SK-N-MC (cell line): ENCODE data around the gene SLC35A2.

ENCODE experiments used
- DNase-seq: peaks from one replicate; pipeline ENCODE4 v3.0.0-alpha.2; 2011; ENCODE audit warnings: low read depth, low spot score
- H3K27ac ChIP-seq: fragments of 200-600 bp; sonication (generic); 2 replicates; pipeline ENCODE4 v1.5.1; 2016; ENCODE audit warnings: mixed run types
- H3K36me3 ChIP-seq: fragments of 200-600 bp; sonication (generic); 2 replicates; pipeline ENCODE4 v1.6.1; 2017; ENCODE audit warnings: antibody characterized with exemption, low read length, mixed read lengths; ENCODE audit not compliant: insufficient read depth
- H3K4me3 ChIP-seq: fragments of 200-600 bp; sonication (generic); 2 replicates; pipeline ENCODE4 v1.5.1; 2016
- H3K9ac ChIP-seq: fragments of 200-600 bp; sonication (generic); 2 replicates; pipeline ENCODE4 v1.8.0; 2017; ENCODE audit warnings: mixed run types, mixed read lengths; ENCODE audit not compliant: insufficient read length
- H3K9me3 ChIP-seq: fragments of 200-600 bp; sonication (generic); 2 replicates; pipeline ENCODE4 v1.6.1; 2017; ENCODE audit warnings: low read depth, mild to moderate bottlenecking, antibody characterized with exemption, low read length, moderate library complexity, mixed read lengths
- EZH2 ChIP-seq: fragments of 200-600 bp; sonication (generic); IDR thresholded peaks from one replicate; pipeline ENCODE4 v1.6.1; 2017; ENCODE audit warnings: antibody characterized with exemption
- FOXP2 ChIP-seq: optimal IDR thresholded peaks from 2 replicates; pipeline ENCODE3; 2011; ENCODE audit warnings: mild to moderate bottlenecking, moderate library complexity; ENCODE audit not compliant: insufficient read depth; ENCODE audit errors: extremely low read length, control extremely low read depth
- POLR2AphosphoS5 ChIP-seq: IDR thresholded peaks from 2 replicates; pipeline ENCODE4 v1.6.1; 2012; ENCODE audit warnings: mild to moderate bottlenecking, low read depth, low read length, borderline replicate concordance

SLC35A2 gene

GRCh38 chrX:48909703-48910294, 1.6 kb downstream of the SLC35A2 start:
- Histone ChIP-seq H3K9me3 (no peaks in the 10 kb centered on the region), H3K27ac (no peak overlapping the region), H3K36me3 (peaks cover 1% of the 10 kb centered on the region; the same call in 1 of the 2 replicates), H3K9ac (no peak overlapping the region), H3K4me3 (no peak overlapping the region)
- DNase-seq = no peak
- TF ChIP-seq FOXP2 (no peak), POLR2AphosphoS5 (no peak), EZH2 (no peak)

- H3K9me3 ChIP-seq = no peaks in the 10 kb centered on the region
- H3K4me3 ChIP-seq = no peak overlapping the region
- 0 out of 2 replicates have a peak, but pooled peaks cover under 1% of the 10 kb centered on the region for H3K36me3 ChIP-seq
- TF ChIP-seq POLR2AphosphoS5 (no peak), FOXP2 (no peak), EZH2 (no peak)
- no peak overlapping the region for H3K9ac ChIP-seq
- DNase-seq = no peak
- no peak overlapping the region for H3K27ac ChIP-seq
These were observed 2.8 kb downstream of the SLC35A2 start for GRCh38 chrX:48908600-48908999.

GRCh38 chrX:48905090-48905790, 6.2 kb downstream of the SLC35A2 start:
- no peak for DNase-seq
- TF ChIP-seq FOXP2 (no peak), EZH2 (no peak), POLR2AphosphoS5 (no peak)
- Histone ChIP-seq H3K9me3 (no peaks in the 10 kb centered on the region), H3K9ac (no peak overlapping the region), H3K36me3 (peaks cover 17% of the 10 kb centered on the region; the same call in 1 of the 2 replicates), H3K27ac (no peak overlapping the region), H3K4me3 (no peak overlapping the region)

- no peak for TF ChIP-seq POLR2AphosphoS5
- no peak for TF ChIP-seq EZH2
- no peak for TF ChIP-seq FOXP2
- Histone ChIP-seq H3K36me3 (peaks cover 18% of the 10 kb centered on the region; the same call in 1 of the 2 replicates), H3K9ac (no peak overlapping the region), H3K4me3 (no peak overlapping the region), H3K27ac (no peak overlapping the region), H3K9me3 (no peaks in the 10 kb centered on the region)
- DNase-seq = no peak
These were observed 6.8 kb downstream of the SLC35A2 start for GRCh38 chrX:48904626-48905025.

- no peak for DNase-seq
- Histone ChIP-seq H3K4me3 (no peak overlapping the region), H3K9me3 (no peaks in the 10 kb centered on the region), H3K27ac (no peak overlapping the region), H3K36me3 (peaks cover 22% of the 10 kb centered on the region; the same call in 1 of the 2 replicates), H3K9ac (no peak overlapping the region)
- TF ChIP-seq POLR2AphosphoS5 (peak; percentile 11; the same call in 1 of the 2 replicates), EZH2 (no peak), FOXP2 (no peak)
These were observed 7.3 kb downstream of the SLC35A2 start for GRCh38 chrX:48904180-48904579.

GRCh38 chrX:48903290-48903689, 8.2 kb downstream of the SLC35A2 start:
- H3K4me3 ChIP-seq = no peak overlapping the region
- H3K36me3 ChIP-seq = peaks cover 22% of the 10 kb centered on the region; the same call in 1 of the 2 replicates
- no peak for TF ChIP-seq FOXP2
- no peak for TF ChIP-seq EZH2
- TF ChIP-seq POLR2AphosphoS5 = no peak
- H3K9ac ChIP-seq = no peak overlapping the region
- no peak overlapping the region for H3K27ac ChIP-seq
- DNase-seq = no peak
- H3K9me3 ChIP-seq = no peaks in the 10 kb centered on the region

- H3K9ac ChIP-seq = no peak overlapping the region
- TF ChIP-seq FOXP2 (no peak), POLR2AphosphoS5 (peak; percentile 27; the same call in 1 of the 2 replicates)
These were observed 8.7 kb downstream of the SLC35A2 start for GRCh38 chrX:48902776-48903175.

GRCh38 chrX:48902135-48902534, 9.3 kb downstream of the SLC35A2 start:
- peaks cover 22% of the 10 kb centered on the region; the same call in 1 of the 2 replicates for H3K36me3 ChIP-seq
- no peaks in the 10 kb centered on the region for H3K9me3 ChIP-seq
- TF ChIP-seq POLR2AphosphoS5 (no peak), EZH2 (no peak), FOXP2 (no peak)
- no peak overlapping the region for H3K27ac ChIP-seq
- no peak for DNase-seq
- H3K9ac ChIP-seq = no peak overlapping the region
- no peak overlapping the region for H3K4me3 ChIP-seq

More at GRCh38 chrX:48902776-48903175, 8.7 kb downstream of the SLC35A2 start:
- Histone ChIP-seq H3K36me3 (peaks cover 22% of the 10 kb centered on the region; the same call in 1 of the 2 replicates), H3K4me3 (no peak overlapping the region), H3K27ac (no peak overlapping the region), H3K9me3 (no peaks in the 10 kb centered on the region)
- DNase-seq = no peak
